ENCODE measurements around the gene GPS1. TPM values are rescaled to one million over a fixed set of nuclear protein-coding genes. Genes with fewer than 3 reads are reported as not detected.

The GPS1 gene
- total RNA-seq, 2 experiments from 2014 or later = 82.7 to 88.6 TPM

DNA sequence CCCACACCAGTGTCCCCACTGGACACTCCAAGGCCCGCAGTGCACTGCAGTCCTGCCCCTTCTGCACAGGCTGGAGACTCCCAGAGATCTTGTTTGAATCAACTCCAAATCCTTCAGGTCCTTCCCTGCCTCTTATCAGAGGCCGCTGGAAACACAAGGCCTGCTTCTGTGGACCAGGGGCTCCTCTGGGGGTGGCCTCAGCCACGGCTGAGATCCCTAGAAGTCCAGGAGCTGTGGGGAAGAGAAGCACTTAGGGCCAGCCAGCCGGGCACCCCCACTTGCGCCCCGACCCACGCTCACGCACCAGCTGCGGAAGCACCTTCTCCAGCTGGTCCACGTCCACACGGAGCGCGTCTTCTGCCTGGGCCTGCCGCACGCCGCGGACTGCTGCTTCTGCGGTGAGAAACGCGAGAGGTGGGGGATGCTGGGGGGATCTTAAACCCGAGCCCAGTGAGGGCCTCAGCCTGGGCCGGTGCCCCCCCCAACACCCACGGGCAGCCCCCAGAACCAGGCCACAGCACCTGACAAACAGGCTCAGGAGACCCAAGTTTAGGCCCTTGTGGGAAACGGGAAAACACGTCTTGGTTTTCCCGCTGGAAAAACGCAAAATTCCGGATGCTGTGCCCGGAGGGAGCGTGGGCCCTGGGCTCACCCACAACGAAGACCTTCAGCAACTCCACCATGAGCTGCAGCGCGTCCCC, 32.6 kb upstream of the GPS1 start:
- H3K27me3 Mint-ChIP-seq = no peaks in the 10 kb centered on the region
- no peak overlapping the region for H3K27ac Mint-ChIP-seq
- peaks cover 5% of the 10 kb centered on the region for H3K36me3 Mint-ChIP-seq (ENCODE audit: low read depth)
- no peak overlapping the region for H3K4me3 Mint-ChIP-seq
- CTCF ChIA-PET = interaction anchor here (0.5 to 6.5 kb wide), 29 partner anchors 9 to 201 kb away, joined by 3 to 121 read pairs (median 4); partner anchors contain the start of genes DCXR, NOTUM, PYCR1 and RAC3
- no peaks in the 10 kb centered on the region for H3K9me3 Mint-ChIP-seq
- DNase-seq (no peak), ATAC-seq (no peak)
- peaks cover 11% of the 10 kb centered on the region for H3K4me1 Mint-ChIP-seq (ENCODE audit: low read depth)
- POLR2A ChIA-PET = interaction anchor here (0.5 to 1.5 kb wide), 2 partner anchors 60 to 315 kb away, joined by 3 read pairs; no protein-coding TSS in a partner anchor
- TF ChIP-seq CTCF (IDR thresholded peaks at IDR 0.05) = no peak
- intact Hi-C loops (cut with micrococcal nuclease) = no loop called here

DNA sequence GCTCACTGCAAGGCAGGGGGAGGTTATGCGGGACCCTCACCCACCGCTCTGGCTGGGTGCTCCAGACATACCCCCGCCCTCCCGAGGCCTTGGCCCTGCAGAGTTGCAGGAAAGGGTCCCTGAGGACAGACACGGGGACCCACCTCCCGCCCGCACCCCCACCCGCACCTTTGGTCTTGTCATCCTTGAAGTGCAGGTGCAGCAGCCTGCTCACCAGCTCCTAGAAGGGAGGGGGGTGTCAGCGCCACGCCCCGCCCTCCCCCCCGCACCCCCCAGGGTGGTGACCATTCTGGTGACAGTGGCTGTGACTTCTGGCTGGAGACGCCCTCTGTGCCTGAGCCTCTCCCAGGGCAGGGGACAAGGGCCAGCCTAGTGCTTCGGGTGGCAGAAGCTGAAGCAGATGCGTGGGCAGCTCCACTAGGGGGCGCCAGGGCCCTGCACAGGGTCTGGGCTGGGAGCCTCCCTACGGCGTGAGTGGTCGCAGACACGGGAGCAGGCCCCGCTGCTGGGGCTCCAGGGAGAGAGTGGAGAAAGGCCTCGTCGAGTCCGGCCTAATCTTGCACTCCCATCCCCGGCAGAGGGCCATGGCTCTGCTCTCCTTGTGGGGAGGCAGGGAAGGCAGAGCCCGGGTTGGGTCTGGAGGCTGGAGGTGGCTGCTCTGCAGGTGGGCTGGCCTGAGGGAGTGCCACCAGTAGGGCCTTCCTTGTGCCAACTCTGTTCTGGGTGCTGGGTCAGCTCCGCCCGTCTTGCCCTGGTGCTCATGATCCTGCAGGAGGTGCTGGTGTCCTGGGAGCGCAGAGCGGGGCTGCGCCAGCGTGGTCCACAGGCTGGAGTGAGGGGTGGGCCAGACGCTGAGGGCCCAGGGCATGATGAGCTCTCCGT, 31.8 kb upstream of the GPS1 start:
- Mint-ChIP-seq H3K4me3 (no peak overlapping the region), H3K27ac (no peak overlapping the region), H3K9me3 (no peaks in the 10 kb centered on the region), H3K36me3 (ENCODE audit: low read depth) (peaks cover 5% of the 10 kb centered on the region), H3K4me1 (ENCODE audit: low read depth) (peaks cover 12% of the 10 kb centered on the region), H3K27me3 (no peaks in the 10 kb centered on the region)
- intact Hi-C loops (cut with micrococcal nuclease) = loop anchor here (5.0 to 10.0 kb wide), 2 partner anchors 63 to 135 kb away; no protein-coding TSS in a partner anchor
- DNase-seq (peak; percentile 83), ATAC-seq (no peak)
- POLR2A ChIA-PET = interaction anchor here (0.5 to 2.2 kb wide), 6 partner anchors 41 to 316 kb away, joined by 3 to 9 read pairs (median 3); no protein-coding TSS in a partner anchor
- CTCF ChIA-PET = interaction anchor here (0.5 to 6.5 kb wide), 32 partner anchors 8 to 356 kb away, joined by 3 to 121 read pairs (median 4); partner anchors contain the start of genes DCXR, MAFG, NOTUM and PYCR1
- TF ChIP-seq CTCF (IDR thresholded peaks at IDR 0.05) = peak; percentile 95

DNA sequence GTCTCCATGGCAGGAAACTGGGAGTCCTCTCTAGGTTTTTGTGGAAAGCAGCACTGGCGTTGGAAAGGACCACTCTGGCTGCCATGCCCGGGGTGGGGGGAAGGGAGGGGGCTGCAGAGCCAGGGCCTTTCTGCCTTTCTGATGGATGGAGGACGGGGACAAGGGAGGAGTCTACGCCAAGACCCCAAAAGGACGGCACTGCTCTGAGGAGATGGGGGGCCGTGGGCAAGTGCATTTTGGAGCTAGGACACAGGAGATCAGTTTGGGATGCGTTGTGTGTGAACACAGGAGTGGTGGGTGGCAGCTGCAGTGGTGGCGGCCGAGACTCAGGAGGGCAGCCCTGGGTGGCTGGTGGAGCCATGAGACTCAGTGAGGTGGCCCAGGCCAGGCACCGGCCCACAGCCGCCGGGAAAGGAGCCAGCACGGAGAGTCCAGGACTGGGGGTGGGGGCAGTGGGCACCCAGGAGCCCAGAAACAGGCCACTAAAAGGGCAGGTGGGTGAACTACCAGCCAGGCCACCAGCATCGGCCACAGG, 31.1 kb upstream of the GPS1 start:
- Mint-ChIP-seq H3K36me3 (ENCODE audit: low read depth) (peaks cover 5% of the 10 kb centered on the region), H3K27ac (no peak overlapping the region), H3K4me1 (ENCODE audit: low read depth) (peaks cover 12% of the 10 kb centered on the region), H3K4me3 (peak overlapping the region; percentile 89), H3K27me3 (no peaks in the 10 kb centered on the region), H3K9me3 (no peaks in the 10 kb centered on the region)
- no peak for DNase-seq
- ChIA-PET POLR2A (interaction anchor here (0.6 to 2.2 kb wide), 6 partner anchors 42 to 75 kb away, joined by 3 to 9 read pairs (median 3); no protein-coding TSS in a partner anchor), CTCF (interaction anchor here (1.0 to 6.5 kb wide), 27 partner anchors 10 to 357 kb away, joined by 3 to 121 read pairs (median 5); partner anchors contain the start of genes DCXR, MAFG, NOTUM and PYCR1)
- TF ChIP-seq CTCF (IDR thresholded peaks at IDR 0.05) = no peak
- ATAC-seq = no peak
- intact Hi-C loops (cut with micrococcal nuclease) = loop anchor here (5.0 to 10.0 kb wide), 2 partner anchors 63 to 134 kb away; no protein-coding TSS in a partner anchor

DNA sequence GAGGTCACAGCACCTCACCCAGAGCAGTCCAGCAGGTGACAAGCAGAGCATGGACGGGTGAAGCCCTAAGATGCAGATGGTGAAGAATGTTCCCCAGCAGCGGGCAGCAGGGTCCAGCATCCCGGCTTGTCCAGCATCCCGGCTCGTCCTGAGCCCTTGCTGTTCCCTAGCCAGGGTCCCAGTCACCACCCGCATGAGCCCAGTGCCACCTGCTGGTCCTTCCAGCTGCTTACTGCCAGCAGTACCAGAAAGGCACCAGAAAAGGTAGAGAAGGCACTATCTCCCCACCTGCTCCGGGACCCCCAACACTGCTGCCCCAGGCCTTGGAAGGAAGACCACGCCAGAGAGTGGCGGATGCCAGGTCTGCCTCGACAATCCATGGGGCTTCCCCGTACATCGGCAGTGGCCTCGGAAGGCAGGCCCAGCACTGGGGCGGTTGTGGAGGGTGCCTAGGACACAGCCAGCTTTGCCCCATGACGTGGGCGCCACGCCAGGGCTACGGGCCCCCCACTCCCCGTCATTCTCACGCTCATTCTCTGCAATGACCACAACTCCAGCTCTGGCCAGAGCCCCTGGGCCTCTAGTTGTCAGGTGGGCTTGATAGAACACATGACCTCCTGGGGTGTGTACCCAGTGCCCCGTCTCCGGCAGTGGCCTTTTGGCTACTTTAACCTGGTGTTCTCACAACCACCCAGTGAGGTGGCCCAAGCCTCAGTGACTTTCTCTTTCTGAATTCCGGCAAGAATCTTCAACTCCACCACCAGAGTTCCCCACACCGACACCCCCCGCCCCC, 30.4 kb upstream of the GPS1 start:
- H3K27me3 Mint-ChIP-seq = no peaks in the 10 kb centered on the region
- H3K4me1 Mint-ChIP-seq (ENCODE audit: low read depth) = peaks cover 12% of the 10 kb centered on the region
- no peaks in the 10 kb centered on the region for H3K9me3 Mint-ChIP-seq
- peak overlapping the region; percentile 89 for H3K4me3 Mint-ChIP-seq
- intact Hi-C loops (cut with micrococcal nuclease) = loop anchor here (5.0 to 10.0 kb wide), 2 partner anchors 64 to 133 kb away; no protein-coding TSS in a partner anchor
- peak overlapping the region; percentile 34 for H3K27ac Mint-ChIP-seq
- ChIA-PET POLR2A (interaction anchor here (0.6 to 2.2 kb wide), 7 partner anchors 9 to 75 kb away, joined by 3 to 9 read pairs (median 3); partner anchors contain the start of gene ASPSCR1), CTCF (interaction anchor here (0.7 to 6.5 kb wide), 23 partner anchors 9 to 358 kb away, joined by 3 to 121 read pairs (median 4); partner anchors contain the start of genes ARL16, DCXR, HGS and MAFG)
- TF ChIP-seq CTCF (IDR thresholded peaks at IDR 0.05) = peak; percentile 75
- H3K36me3 Mint-ChIP-seq (ENCODE audit: low read depth) = peaks cover 5% of the 10 kb centered on the region
- ATAC-seq = no peak
- peak; percentile 84 for DNase-seq
